ENCODE data around the gene PRKCA.
A peak's percentile ranks its signal among the peaks of the same experiment; 100 is the strongest.

DNA sequence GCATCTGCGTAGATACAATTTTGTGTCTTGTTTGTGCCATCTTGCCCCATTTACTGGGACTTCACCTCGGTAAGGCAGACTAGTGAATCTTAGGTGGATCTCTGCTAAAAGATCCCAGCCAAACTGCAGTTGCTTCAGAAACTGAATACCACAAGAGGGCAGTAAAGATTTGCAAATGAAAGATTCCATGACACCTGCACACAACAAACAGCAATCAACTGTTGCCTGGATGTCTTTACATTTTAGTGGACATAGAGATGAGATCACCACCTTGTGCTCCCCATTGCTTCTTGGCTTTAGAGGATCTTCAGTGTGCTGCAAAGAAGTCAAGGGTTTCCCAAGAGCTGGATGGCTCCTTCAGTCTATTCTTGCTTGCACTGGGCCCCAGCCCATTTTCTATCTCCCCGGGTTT is 413.3 kb downstream of the PRKCA start:
- TF ChIP-seq ATF3 (CRISPR knock-in tag; conservative IDR thresholded peaks at IDR 0.05) (no peak), CTCF (IDR thresholded peaks at IDR 0.05) (peak; percentile 35; the same call in 1 of the 2 replicates), SP1 (CRISPR knock-in tag; conservative IDR thresholded peaks at IDR 0.05) (no peak), MYBL2 (CRISPR knock-in tag; IDR thresholded peaks at IDR 0.05) (no peak), ZNF138 (CRISPR knock-in tag; conservative IDR thresholded peaks at IDR 0.05) (no peak)
- TF ChIP-seq, protein P1, sequence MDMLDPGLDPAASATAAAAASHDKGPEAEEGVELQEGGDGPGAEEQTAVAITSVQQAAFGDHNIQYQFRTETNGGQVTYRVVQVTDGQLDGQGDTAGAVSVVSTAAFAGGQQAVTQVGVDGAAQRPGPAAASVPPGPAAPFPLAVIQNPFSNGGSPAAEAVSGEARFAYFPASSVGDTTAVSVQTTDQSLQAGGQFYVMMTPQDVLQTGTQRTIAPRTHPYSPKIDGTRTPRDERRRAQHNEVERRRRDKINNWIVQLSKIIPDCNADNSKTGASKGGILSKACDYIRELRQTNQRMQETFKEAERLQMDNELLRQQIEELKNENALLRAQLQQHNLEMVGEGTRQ (CRISPR knock-in tag; IDR thresholded peaks at IDR 0.05), result no peak
- TF ChIP-seq, protein P2, sequence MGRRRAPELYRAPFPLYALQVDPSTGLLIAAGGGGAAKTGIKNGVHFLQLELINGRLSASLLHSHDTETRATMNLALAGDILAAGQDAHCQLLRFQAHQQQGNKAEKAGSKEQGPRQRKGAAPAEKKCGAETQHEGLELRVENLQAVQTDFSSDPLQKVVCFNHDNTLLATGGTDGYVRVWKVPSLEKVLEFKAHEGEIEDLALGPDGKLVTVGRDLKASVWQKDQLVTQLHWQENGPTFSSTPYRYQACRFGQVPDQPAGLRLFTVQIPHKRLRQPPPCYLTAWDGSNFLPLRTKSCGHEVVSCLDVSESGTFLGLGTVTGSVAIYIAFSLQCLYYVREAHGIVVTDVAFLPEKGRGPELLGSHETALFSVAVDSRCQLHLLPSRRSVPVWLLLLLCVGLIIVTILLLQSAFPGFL (CRISPR knock-in tag; IDR thresholded peaks at IDR 0.05; ENCODE audit: borderline replicate concordance), result no peak

Data from WTC11 (cell line).